Stomach (tissue), 9 donors: ENCODE data around the gene RABGAP1L. TPM values are rescaled to one million over a fixed set of nuclear protein-coding genes. Genes with fewer than 3 reads are reported as not detected.
"Not testable (repeated sequence)": the region's sequence is repeated elsewhere in the genome, so short reads cannot be mapped to it uniquely, and the experiment has no call there.

Experiments
- DNase-seq, 2 donors: peaks; one replicate each; pipeline versions ENCODE4 v3.0.0 to v3.0.0-alpha.2; 2013 to 2019
- H3K27ac ChIP-seq, 5 donors: fragments of 200-600 bp in 4 of 5; sonication (generic) in 4 of 5; one replicate each; pipeline ENCODE4 v1.5.1; 2013 to 2019; ENCODE audit warnings: mild to moderate bottlenecking in 1 of 5, moderate library complexity in 1 of 5
- H3K27me3 ChIP-seq, 3 donors: fragments of 200-600 bp; sonication (generic); one replicate each; pipeline ENCODE4 v1.5.1; 2017 to 2019; ENCODE audit warnings: mixed run types in 1 of 3
- H3K36me3 ChIP-seq, 4 donors: fragments of 200-600 bp; sonication (generic); 1 replicate in 3 of 4; 2 replicates in 1 of 4; pipeline ENCODE4 v1.5.1; 2016 to 2019
- H3K4me1 ChIP-seq, 4 donors: fragments of 200-600 bp; sonication (generic); one replicate each; pipeline ENCODE4 v1.5.1; 2016 to 2019
- H3K4me3 ChIP-seq, 4 donors: fragments of 200-600 bp; sonication (generic) in 3 of 4; one replicate each; pipeline ENCODE4 v1.5.1; 2016 to 2019; ENCODE audit warnings: mild to moderate bottlenecking in 1 of 4
- H3K9me3 ChIP-seq, 4 donors: fragments of 200-600 bp; sonication (generic); one replicate each; pipeline ENCODE4 v1.5.1; 2016 to 2019
- EP300 ChIP-seq: sonication (generic); formaldehyde crosslinking; IDR thresholded peaks from one replicate; pipeline ENCODE4 v1.6.1; 2017; ENCODE audit warnings: antibody characterized with exemption
- POLR2A ChIP-seq, 4 donors: fragments of 450-650 bp; IDR thresholded peaks; one replicate each; pipeline ENCODE4 v1.6.1; 2016; ENCODE audit warnings: antibody characterized with exemption in 4 of 4, control low read depth in 2 of 4, mild to moderate bottlenecking in 1 of 4, moderate library complexity in 1 of 4
- POLR2AphosphoS5 ChIP-seq, 3 donors: sonication (generic); formaldehyde crosslinking; IDR thresholded peaks; one replicate each; pipeline ENCODE4 v1.6.1; 2016; ENCODE audit warnings: antibody characterized with exemption in 3 of 3
- WGBS, 5 donors: extraction: QIAGEN DNeasy Blood & Tissue Kit in 3 of 5; methylation state at CpG; one replicate each; pipeline versions ENCODE4 v1.1.5 to v1.1.7; 2013 to 2018; 5-methylcytosine and 5-hydroxymethylcytosine counted together
- intact Hi-C: fragments of 100-400 bp; cut with DNase I; formaldehyde crosslinking; loops from one replicate; pipeline ENCODE4 v1.15.1; 2023; ENCODE audit warnings: low total_unique reads
- polyA plus RNA-seq, 3 donors: library from polyadenylated mRNA; stranded (reverse); fragments of 200-250 nt; gene quantifications; one replicate each; pipeline ENCODE4 v1.2.3, GENCODE V29; 2013
- total RNA-seq, 5 donors: library from RNA; depleted of rRNA; stranded (reverse); fragments of >200 nt; gene quantifications; one replicate each; pipeline versions ENCODE4 v1.1.0 to v1.2.3, GENCODE V29; 2014 to 2016
- TF ChIP-seq, protein P1 (sequence below), 7 experiments: fragments of 450-650 bp in 4 of 7; fragments of 200-600 bp in 3 of 7; sonication (generic) in 3 of 7; IDR thresholded peaks; one replicate each; pipeline ENCODE4 v1.5.1; 2016 to 2019; ENCODE audit warnings: antibody characterized with exemption in 7 of 7, control low read depth in 2 of 7, mild to moderate bottlenecking in 1 of 7
- donor health status: healthy with polysubstance abuse.
- donor health status: Bipolar disorder and iron deficiency.
- donor health status: healthy.

The RABGAP1L gene
- total and polyA plus RNA-seq, 8 donors = 14.2 to 238 (median 57.9) TPM

DNA sequence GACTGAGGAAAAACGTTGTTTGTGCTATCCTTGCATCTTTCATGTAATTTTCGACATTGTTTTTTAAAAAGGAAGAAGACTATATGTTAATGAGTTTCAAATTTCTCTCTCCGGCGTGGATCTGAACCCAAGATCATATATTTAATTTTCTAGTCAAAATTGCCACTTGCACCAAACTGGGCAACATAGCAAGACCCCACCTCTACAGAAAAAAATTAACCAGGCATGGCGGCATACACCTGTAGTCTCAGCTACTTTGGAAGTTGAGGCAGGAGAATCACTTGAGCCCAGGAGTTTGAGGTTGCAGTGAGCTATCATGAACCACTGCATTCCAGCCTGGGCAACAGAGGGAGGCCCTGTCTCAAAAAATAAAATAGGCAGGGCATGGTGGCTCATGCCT lies 16.5 kb upstream of the RABGAP1L start:
- Histone ChIP-seq H3K36me3 (no peaks in the 10 kb centered on the region), H3K4me1 (no peaks in the 10 kb centered on the region), H3K27me3 (no peaks in the 10 kb centered on the region), H3K9me3 (no peaks in the 10 kb centered on the region), H3K4me3 (no peak overlapping the region), H3K27ac (no peak overlapping the region)
- DNase-seq = no peak
- TF ChIP-seq POLR2A (IDR thresholded peaks at IDR 0.05) = no peak
- TF ChIP-seq, protein P1, sequence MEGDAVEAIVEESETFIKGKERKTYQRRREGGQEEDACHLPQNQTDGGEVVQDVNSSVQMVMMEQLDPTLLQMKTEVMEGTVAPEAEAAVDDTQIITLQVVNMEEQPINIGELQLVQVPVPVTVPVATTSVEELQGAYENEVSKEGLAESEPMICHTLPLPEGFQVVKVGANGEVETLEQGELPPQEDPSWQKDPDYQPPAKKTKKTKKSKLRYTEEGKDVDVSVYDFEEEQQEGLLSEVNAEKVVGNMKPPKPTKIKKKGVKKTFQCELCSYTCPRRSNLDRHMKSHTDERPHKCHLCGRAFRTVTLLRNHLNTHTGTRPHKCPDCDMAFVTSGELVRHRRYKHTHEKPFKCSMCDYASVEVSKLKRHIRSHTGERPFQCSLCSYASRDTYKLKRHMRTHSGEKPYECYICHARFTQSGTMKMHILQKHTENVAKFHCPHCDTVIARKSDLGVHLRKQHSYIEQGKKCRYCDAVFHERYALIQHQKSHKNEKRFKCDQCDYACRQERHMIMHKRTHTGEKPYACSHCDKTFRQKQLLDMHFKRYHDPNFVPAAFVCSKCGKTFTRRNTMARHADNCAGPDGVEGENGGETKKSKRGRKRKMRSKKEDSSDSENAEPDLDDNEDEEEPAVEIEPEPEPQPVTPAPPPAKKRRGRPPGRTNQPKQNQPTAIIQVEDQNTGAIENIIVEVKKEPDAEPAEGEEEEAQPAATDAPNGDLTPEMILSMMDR (IDR thresholded peaks at IDR 0.05) = no peak
- no peak for TF ChIP-seq EP300
- no peak for TF ChIP-seq POLR2AphosphoS5 (IDR thresholded peaks at IDR 0.05)
- intact Hi-C loops = no loop called here
- 88 to 93% (median 90%) methylated on average over 5 of the region's 5 CpGs for WGBS, 5 donors

DNA sequence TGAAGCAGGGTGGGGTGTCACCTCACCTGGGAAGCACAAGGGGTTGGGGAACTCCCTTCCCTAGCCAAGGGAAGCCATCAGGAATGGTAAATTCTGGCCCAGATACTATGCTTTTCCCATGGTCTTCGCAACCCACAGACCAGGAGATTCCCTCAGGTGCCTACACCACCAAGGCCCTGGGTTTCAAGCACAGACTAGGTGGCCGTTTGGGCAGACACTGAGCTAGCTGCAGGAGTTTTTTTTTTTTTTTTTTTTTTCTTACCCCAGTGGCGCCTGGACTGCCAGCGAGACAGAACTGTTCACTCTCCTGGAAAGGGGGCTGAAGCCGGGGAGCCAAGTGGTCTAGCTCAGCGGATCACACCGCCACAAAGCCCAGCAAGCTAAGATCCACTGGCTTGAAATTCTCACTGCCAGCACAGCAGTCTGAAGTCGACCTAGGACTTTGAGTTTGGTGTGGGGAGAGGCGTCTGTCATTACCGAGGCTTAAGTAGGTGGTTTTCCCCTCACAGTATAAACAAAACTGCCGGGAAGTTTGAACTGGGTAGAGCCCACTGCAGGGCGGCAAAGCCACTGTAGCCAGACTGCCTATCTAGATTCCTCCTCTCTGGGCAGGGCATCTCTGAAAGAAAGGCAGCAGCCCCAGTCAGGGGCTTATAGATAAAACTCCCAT lies 15.5 kb upstream of the RABGAP1L start:
- intact Hi-C loops, H3K4me3 ChIP-seq, H3K36me3 ChIP-seq, H3K4me1 ChIP-seq, H3K27ac ChIP-seq, H3K27me3 ChIP-seq, H3K9me3 ChIP-seq: not testable (repeated sequence)
- 47 to 64% (median 63%) methylated on average over 12 of the region's 12 CpGs for WGBS, 5 donors
- peak in 1 of 2 donors; percentile 36 for DNase-seq

DNA sequence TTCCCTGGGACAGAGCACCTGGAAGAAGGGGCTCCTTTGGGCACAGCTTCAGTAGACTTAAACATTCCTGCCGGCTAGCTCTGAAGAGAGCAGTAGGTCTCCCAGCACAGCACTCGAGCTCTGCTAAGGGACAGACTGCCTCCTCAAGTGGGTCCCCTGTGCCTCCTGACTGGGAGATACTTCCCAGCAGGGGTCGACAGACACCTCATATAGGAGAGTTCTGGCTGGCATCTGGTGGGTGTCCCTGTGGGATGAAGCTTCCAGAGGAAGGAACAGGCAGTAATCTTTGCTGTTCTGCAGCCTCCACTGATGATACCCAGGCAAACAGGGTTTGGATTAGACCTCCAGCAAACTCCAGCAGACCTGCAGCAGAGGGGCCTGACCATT lies 14.9 kb upstream of the RABGAP1L start:
- H3K27ac ChIP-seq, H3K4me1 ChIP-seq, H3K27me3 ChIP-seq, H3K9me3 ChIP-seq, DNase-seq, H3K36me3 ChIP-seq, H3K4me3 ChIP-seq, intact Hi-C loops: not testable (repeated sequence)
- WGBS, 5 donors = 35 to 71% (median 65%) methylated on average over 3 of the region's 3 CpGs

DNA sequence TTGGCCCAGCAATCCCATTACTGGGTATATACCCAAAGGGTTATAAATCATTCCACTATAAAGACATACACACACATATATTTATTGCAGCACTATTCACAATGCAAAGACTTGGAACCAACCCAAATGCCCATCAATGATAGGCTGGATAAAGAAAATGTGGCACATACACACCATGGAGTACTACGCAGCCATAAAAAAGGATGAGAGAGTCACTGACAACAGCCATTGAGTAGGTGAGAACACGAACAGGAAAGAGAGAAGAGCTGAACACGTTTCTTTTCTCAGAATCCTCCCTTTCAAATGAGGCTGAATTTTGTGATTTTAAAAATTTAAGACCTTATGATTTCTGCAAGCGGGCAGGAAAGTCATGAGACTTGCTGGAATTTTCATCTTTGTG lies 10.1 kb upstream of the RABGAP1L start:
- TF ChIP-seq POLR2AphosphoS5 (IDR thresholded peaks at IDR 0.05) (no peak), POLR2A (IDR thresholded peaks at IDR 0.05) (no peak), EP300 (no peak)
- TF ChIP-seq, protein P1 (IDR thresholded peaks at IDR 0.05) = no peak
- WGBS, 5 donors = 54 to 75% (median 62%) methylated on average over 4 of the region's 4 CpGs
- Histone ChIP-seq H3K4me1 (no peaks in the 10 kb centered on the region), H3K27ac (no peak overlapping the region), H3K36me3 (no peaks in the 10 kb centered on the region), H3K27me3 (no peaks in the 10 kb centered on the region), H3K9me3 (no peaks in the 10 kb centered on the region), H3K4me3 (no peak overlapping the region)
- intact Hi-C loops = no loop called here
- DNase-seq = no peak

DNA sequence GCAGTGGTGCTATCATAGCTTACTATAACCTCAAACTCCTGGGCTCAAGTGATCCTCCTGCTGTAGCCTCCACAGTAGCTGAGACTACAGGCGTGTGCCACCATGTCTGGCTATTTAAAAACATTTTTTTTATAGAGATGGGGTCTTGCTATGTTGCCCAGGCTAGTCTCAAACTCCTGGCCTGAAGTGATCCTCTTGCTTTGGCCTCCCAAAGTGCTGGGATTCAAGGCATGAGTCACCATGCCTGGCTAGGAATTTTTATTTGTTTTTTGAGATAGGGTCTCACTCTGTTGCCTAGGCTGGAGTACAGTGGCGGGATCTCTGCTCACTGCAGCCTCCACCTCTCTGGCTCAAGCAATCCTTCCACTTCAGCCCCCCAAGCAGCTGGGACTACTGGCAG lies 8.8 kb upstream of the RABGAP1L start:
- H3K27me3 ChIP-seq = no peaks in the 10 kb centered on the region
- H3K27ac ChIP-seq = no peak overlapping the region
- no peaks in the 10 kb centered on the region for H3K4me1 ChIP-seq
- H3K9me3 ChIP-seq = no peaks in the 10 kb centered on the region
- no peak for DNase-seq
- TF ChIP-seq POLR2AphosphoS5 (IDR thresholded peaks at IDR 0.05) (no peak), EP300 (no peak), POLR2A (IDR thresholded peaks at IDR 0.05) (no peak)
- TF ChIP-seq, protein P1 (IDR thresholded peaks at IDR 0.05) = no peak
- H3K36me3 ChIP-seq = no peaks in the 10 kb centered on the region
- 84 to 98% (median 93%) methylated on average over 2 of the region's 2 CpGs for WGBS, 5 donors
- intact Hi-C loops = no loop called here
- H3K4me3 ChIP-seq = no peak overlapping the region
